HepG2 (cell line): ENCODE data around the gene RPS27L. TPM values are rescaled to one million over a fixed set of nuclear protein-coding genes. Genes with fewer than 3 reads are reported as not detected.

Source experiments
- ATAC-seq: fragments of 200-7000 bp; cut with Tn5 transposase; 3 replicates; pipeline ENCODE4 v1.9.1; 2020; ENCODE audit warnings: mild to moderate bottlenecking, moderate library complexity
- BruUV-seq: library from RNA; stranded (reverse); fragments of 400-500 nt; replicated peaks from 2 replicates; lab custom pipeline; 2021; lab: Mats Ljungman, UMichigan
- CTCF ChIA-PET: fragments of 300-600 bp; formaldehyde crosslinking; extraction: SDS; loops from one replicate; lab custom pipeline; 2021; ENCODE audit warnings: low total read pairs, inconsistent platforms, low intra/inter-chr PET ratio; lab: Yijun Ruan, JAX
- POLR2A ChIA-PET: fragments of 350-600 bp; sonication (Branson Sonifier 250); formaldehyde crosslinking; loops from one replicate; lab custom pipeline; 2020; ENCODE audit warnings: antibody characterized with exemption, inconsistent platforms; lab: Yijun Ruan, JAX
- DNase-seq: peaks from one replicate; pipeline ENCODE4 v3.0.0-alpha.2; 2015; ENCODE audit warnings: low spot score
- FAIRE-seq: peaks from 3 replicates; lab custom pipeline; 2011; peaks lifted over from hg19 to GRCh38; lab: Jason Lieb, UNC
- H2AFZ ChIP-seq: one replicate; pipeline ENCODE4 v1.6.1; 2011; ENCODE audit warnings: low read length, inconsistent platforms
- H3K27ac ChIP-seq: fragments of 300-600 bp; 3 replicates; pipeline ENCODE4 v1.8.0; 2011; ENCODE audit warnings: mixed run types, mild to moderate bottlenecking, mixed read lengths, low read length, inconsistent platforms; ENCODE audit not compliant: insufficient read depth; ENCODE audit errors: extremely low read length
- H3K27me3 ChIP-seq, 2 experiments: fragments of 200-600 bp in 1 of 2; 2 replicates in 1 of 2; 3 replicates in 1 of 2; pipeline versions ENCODE4 v1.6.0 to v1.8.0; 2011; ENCODE audit warnings: low read length in 2 of 2, mild to moderate bottlenecking in 2 of 2, moderate library complexity in 2 of 2, inconsistent platforms in 1 of 2; ENCODE audit not compliant: insufficient read depth in 2 of 2, control insufficient read depth in 1 of 2
- H3K36me3 ChIP-seq, 2 experiments: fragments of 200-600 bp in 1 of 2; replicated peaks in 1 of 2; 2 replicates in 1 of 2; 3 replicates in 1 of 2; pipeline versions ENCODE4 v1.5.1 to v1.8.0; 2011; ENCODE audit warnings: low read length in 2 of 2, inconsistent platforms in 1 of 2; ENCODE audit not compliant: insufficient read depth in 2 of 2, control insufficient read depth in 1 of 2
- H3K4me1 ChIP-seq: 2 replicates; pipeline ENCODE4 v1.5.1; 2012; ENCODE audit warnings: low read length, inconsistent platforms; ENCODE audit not compliant: insufficient read depth
- H3K4me2 ChIP-seq: 2 replicates; pipeline ENCODE4 v1.6.0; 2011; ENCODE audit warnings: low read depth, low read length, inconsistent platforms
- H3K4me3 ChIP-seq, 3 experiments: fragments of 200-600 bp in 1 of 3; sonication (generic), shearing (Covaris generic) in 1 of 3; replicated peaks in 1 of 3; 2 replicates each; pipeline ENCODE4 v1.5.1; 2011 to 2016; ENCODE audit warnings: low read length in 3 of 3, inconsistent platforms in 2 of 3, low read depth in 2 of 3, mild to moderate bottlenecking in 2 of 3, control low read depth in 1 of 3, mixed read lengths in 1 of 3; ENCODE audit not compliant: insufficient read depth in 1 of 3
- H3K79me2 ChIP-seq: one replicate; pipeline ENCODE4 v1.6.1; 2011; ENCODE audit warnings: low read length, inconsistent platforms; ENCODE audit not compliant: insufficient read depth
- H3K9ac ChIP-seq: 2 replicates; pipeline ENCODE4 v1.6.0; 2011; ENCODE audit warnings: mild to moderate bottlenecking, low read depth, low read length, inconsistent platforms; ENCODE audit not compliant: insufficient read depth
- H3K9me3 ChIP-seq: 2 replicates; pipeline ENCODE4 v1.5.1; 2012; ENCODE audit warnings: mild to moderate bottlenecking, low read length
- H4K20me1 ChIP-seq: 2 replicates; pipeline ENCODE4 v1.6.0; 2011; ENCODE audit warnings: inconsistent platforms, mild to moderate bottlenecking, low read length, moderate library complexity; ENCODE audit not compliant: insufficient read depth
- ATF3 ChIP-seq: sonication (generic); formaldehyde crosslinking; IDR thresholded peaks from 2 replicates; pipeline ENCODE4 v1.4.0; 2020; ENCODE audit warnings: missing genetic modification reagents
- GMEB1 ChIP-seq: sonication (generic); formaldehyde crosslinking; IDR thresholded peaks from 2 replicates; pipeline ENCODE4 v1.5.1; 2020; ENCODE audit warnings: missing genetic modification reagents, mild to moderate bottlenecking, borderline replicate concordance
- MEF2D ChIP-seq: sonication (generic); formaldehyde crosslinking; IDR thresholded peaks from 2 replicates; pipeline ENCODE4 v1.5.1; 2020; ENCODE audit warnings: mild to moderate bottlenecking, missing genetic modification reagents
- MXI1 ChIP-seq: IDR thresholded peaks from 3 replicates; pipeline ENCODE4 v1.6.1; 2012; ENCODE audit warnings: low read depth, low read length, inconsistent platforms, borderline replicate concordance
- RORA ChIP-seq: sonication (generic); formaldehyde crosslinking; IDR thresholded peaks from 2 replicates; pipeline ENCODE4 v1.5.0; 2020; ENCODE audit warnings: mild to moderate bottlenecking, missing genetic modification reagents, moderate library complexity
- YEATS2 ChIP-seq: sonication (generic); formaldehyde crosslinking; IDR thresholded peaks from 2 replicates; pipeline ENCODE4 v1.4.0; 2020; ENCODE audit warnings: missing genetic modification reagents, borderline replicate concordance
- YY1 ChIP-seq: IDR thresholded peaks from 2 replicates; pipeline ENCODE4 v1.6.1; 2011; ENCODE audit warnings: low read length, low read depth, moderate library complexity, mild to moderate bottlenecking; ENCODE audit not compliant: insufficient read depth, insufficient replicate concordance
- ZBTB43 ChIP-seq: sonication (generic); formaldehyde crosslinking; conservative IDR thresholded peaks from 2 replicates; pipeline ENCODE4 v1.4.0; 2020; ENCODE audit warnings: missing genetic modification reagents
- ZFP41 ChIP-seq: sonication (generic); formaldehyde crosslinking; IDR thresholded peaks from 2 replicates; pipeline ENCODE4 v1.4.0; 2020; ENCODE audit warnings: mild to moderate bottlenecking, missing genetic modification reagents, borderline replicate concordance
- ZMYM3 ChIP-seq: sonication (generic); formaldehyde crosslinking; IDR thresholded peaks from 2 replicates; pipeline ENCODE4 v1.5.1; 2020; ENCODE audit warnings: mild to moderate bottlenecking, missing genetic modification reagents
- ZNF530 ChIP-seq: sonication (generic); formaldehyde crosslinking; IDR thresholded peaks from 2 replicates; pipeline ENCODE4 v1.5.0; 2020; ENCODE audit warnings: low read depth, mild to moderate bottlenecking, missing genetic modification reagents
- ZUFSP ChIP-seq: sonication (generic); formaldehyde crosslinking; IDR thresholded peaks from 2 replicates; pipeline ENCODE4 v1.9.0; 2021; ENCODE audit warnings: missing genetic modification reagents, mild to moderate bottlenecking, borderline replicate concordance
- WGBS: methylation state at CpG from one replicate; pipeline ENCODE4 v1.1.6; 2017; ENCODE audit warnings: low lambda C conversion rate; 5-methylcytosine and 5-hydroxymethylcytosine counted together
- in situ Hi-C: cut with HindIII; loops from 2 replicates; pipeline ENCODE4 v1.10.0; 2017; ENCODE audit warnings: low pct_unique_long_range_greater_than_20kb; ENCODE audit not compliant: extremely low pct_ligation_motif_present
- intact Hi-C: fragments of 100-400 bp; cut with micrococcal nuclease; formaldehyde crosslinking; loops from one replicate; pipeline ENCODE4 v1.10.0; 2022; ENCODE audit not compliant: unreplicated experiment
- polyA plus RNA-seq, 8 experiments: library from polyadenylated mRNA; depleted of rRNA in 3 of 8; stranded (reverse) in 7 of 8; unstranded in 1 of 8; fragments of >200 nt; fragmentation: Illumina TruSeq in 4 of 8; extraction: Trizol in 4 of 8; gene quantifications; 2 replicates each; pipeline versions ENCODE4 v1.2.1 to v1.2.3, GENCODE V29; 2011 to 2016; ENCODE audit warnings: low read depth in 4 of 8, missing spikeins in 1 of 8, mixed read lengths in 1 of 8; ENCODE audit not compliant: insufficient read depth in 1 of 8
- total RNA-seq, 5 experiments: library from RNA; depleted of rRNA; stranded (reverse); fragments of >200 nt; fragmentation: Illumina TruSeq; extraction: Trizol; gene quantifications; 2 replicates each; pipeline ENCODE4 v1.2.3, GENCODE V29; 2016; ENCODE audit warnings: low read depth in 1 of 5

The RPS27L gene
- total and polyA plus RNA-seq, 2 of the 13 experiments (the other 11 are each of a cell fraction or from before 2014, with no cell fraction given): 231 to 433 TPM

- no peaks in the 10 kb centered on the region for H3K4me1 ChIP-seq
- H4K20me1 ChIP-seq: no peaks in the 10 kb centered on the region
- CTCF ChIA-PET: no interaction called here
- H3K27me3 ChIP-seq: no peaks in the 10 kb centered on the region; a peak in 1 of 5 replicates
- no peak overlapping the region for H3K27ac ChIP-seq
- intact Hi-C loops: no loop called here
- no peak overlapping the region for H2AFZ ChIP-seq
- no peak for TF ChIP-seq ZMYM3
- TF ChIP-seq ZUFSP (CRISPR knock-in tag): no peak
- TF ChIP-seq MEF2D (CRISPR knock-in tag): no peak
- TF ChIP-seq ZNF530 (CRISPR knock-in tag): no peak
- no peak for TF ChIP-seq MXI1
- H3K4me2 ChIP-seq: no peak overlapping the region
- no peaks in the 10 kb centered on the region for H3K79me2 ChIP-seq
- H3K4me3 ChIP-seq: no peak overlapping the region
- H3K9ac ChIP-seq: no peak overlapping the region
- POLR2A ChIA-PET: interaction anchor here (1.4 to 2.1 kb wide), 2 partner anchors 11 to 22 kb away, joined by 5 to 7 read pairs; partner anchors contain the start of gene RPS27L
- H3K9me3 ChIP-seq: no peaks in the 10 kb centered on the region
- in situ Hi-C loops: no loop called here
- no peak for FAIRE-seq
- ATAC-seq: no peak
- BruUV-seq: no TSS peak
- WGBS: 98% methylated on average over 5 of the region's 5 CpGs
- no peak for DNase-seq
- peaks cover 0 to 8% of the 10 kb centered on the region in 2 experiments; a peak in 1 of 5 replicates for H3K36me3 ChIP-seq
Measured at GRCh38 chr15:63135281-63135680, 22.0 kb downstream of the RPS27L start.

- CTCF ChIA-PET: no interaction called here
- in situ Hi-C loops (no loop called here), intact Hi-C loops (no loop called here)
- H3K9ac ChIP-seq: no peak overlapping the region
- H3K36me3 ChIP-seq: peaks cover 0 to 9% of the 10 kb centered on the region in 2 experiments; a peak in 1 of 5 replicates
- H2AFZ ChIP-seq: no peak overlapping the region
- BruUV-seq: no TSS peak
- POLR2A ChIA-PET: interaction anchor here (1.4 to 2.1 kb wide), 2 partner anchors 12 to 23 kb away, joined by 5 to 7 read pairs; partner anchors contain the start of gene RPS27L
- WGBS: 100% methylated on average over 2 of the region's 2 CpGs
- ATAC-seq (no peak), FAIRE-seq (no peak), DNase-seq (no peak)
- no peak overlapping the region for H3K4me3 ChIP-seq
- H4K20me1 ChIP-seq: no peaks in the 10 kb centered on the region
- H3K27me3 ChIP-seq: no peaks in the 10 kb centered on the region; a peak in 1 of 5 replicates
- no peaks in the 10 kb centered on the region for H3K79me2 ChIP-seq
- no peak overlapping the region for H3K4me2 ChIP-seq
- no peak overlapping the region for H3K27ac ChIP-seq
- H3K4me1 ChIP-seq: no peaks in the 10 kb centered on the region
- no peaks in the 10 kb centered on the region for H3K9me3 ChIP-seq
- TF ChIP-seq YY1: no peak
- TF ChIP-seq RORA (CRISPR knock-in tag): no peak
- no peak for TF ChIP-seq ATF3 (CRISPR knock-in tag)
- no peak for TF ChIP-seq ZFP41 (CRISPR knock-in tag)
- no peak for TF ChIP-seq GMEB1 (CRISPR knock-in tag)
- no peak for TF ChIP-seq YEATS2 (CRISPR knock-in tag)
- TF ChIP-seq ZBTB43 (CRISPR knock-in tag): no peak
Measured at GRCh38 chr15:63134245-63134985, 22.9 kb downstream of the RPS27L start.
